GM12892 (cell line): ENCODE data around the gene LMBR1L.
"Not testable (repeated sequence)": the region's sequence is repeated elsewhere in the genome, so short reads cannot be mapped to it uniquely, and the experiment has no call there.

ENCODE experiments used
- DNase-seq: peaks from one replicate; pipeline ENCODE4 v3.0.0; 2011; ENCODE audit not compliant: insufficient read length
- FAIRE-seq: peaks from 2 replicates; lab custom pipeline; 2011; peaks lifted over from hg19 to GRCh38; lab: Jason Lieb, UNC
- POLR2A ChIP-seq: IDR thresholded peaks from 2 replicates; pipeline ENCODE4 v1.6.1; 2011; ENCODE audit warnings: low read depth, low read length, control low read depth
- POLR2AphosphoS5 ChIP-seq: IDR thresholded peaks from 2 replicates; pipeline ENCODE4 v1.6.1; 2011; ENCODE audit warnings: low read depth, low read length, control low read depth
- TAF1 ChIP-seq: IDR thresholded peaks from 2 replicates; pipeline ENCODE4 v1.6.1; 2011; ENCODE audit warnings: low read depth, mild to moderate bottlenecking, control low read depth, low read length, borderline replicate concordance

Gene LMBR1L

DNA sequence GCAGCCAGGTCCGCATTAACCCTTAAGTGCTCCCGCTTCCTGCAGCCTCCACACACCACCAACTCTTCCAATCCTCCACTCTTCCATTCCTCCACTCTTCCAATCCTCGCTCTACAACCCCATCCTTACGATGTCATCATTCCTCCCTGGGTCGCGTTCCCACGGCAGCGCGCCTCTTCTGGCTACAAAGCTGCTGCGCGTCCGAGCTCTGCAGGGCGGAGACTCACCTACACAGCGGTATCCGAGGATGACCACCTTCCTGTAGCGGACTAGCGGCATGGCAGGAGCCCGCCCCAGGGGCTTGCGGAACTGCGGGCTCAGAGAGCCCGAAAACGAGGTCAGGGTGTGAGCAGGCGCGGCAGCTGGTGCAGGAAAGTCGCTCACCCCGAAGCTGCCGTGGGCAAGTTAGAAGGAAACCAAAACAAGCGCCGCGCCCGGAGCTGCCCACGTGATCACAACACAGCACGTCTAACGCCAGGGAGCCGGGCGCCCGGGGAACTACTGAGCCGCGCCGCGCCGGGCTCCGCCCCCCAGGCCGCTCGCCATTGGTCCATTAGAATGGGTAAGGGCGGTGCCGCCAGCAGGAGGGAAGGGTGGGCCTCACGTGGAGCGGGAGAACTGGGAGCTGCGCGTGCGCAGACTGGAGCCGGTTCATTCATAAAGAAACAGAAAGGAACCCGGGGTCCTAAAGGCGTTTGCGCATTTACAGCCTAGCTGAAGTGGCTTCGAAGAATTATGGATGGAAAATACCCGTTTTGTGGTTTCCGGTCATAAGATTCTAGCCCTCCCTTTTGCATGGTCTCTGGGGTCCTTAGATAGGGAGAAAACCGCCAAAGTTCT, 40.9 kb downstream of the LMBR1L start, which contains the start of gene RHEBL1:
TSS of gene RHEBL1 (minus strand) at position 473 of the 840 bp plus-strand sequence. CDS start at position 279, 194 bp downstream.
- TF ChIP-seq TAF1 (0 out of 2 replicates have a peak, but pooled peaks have one; percentile 24), POLR2A (peak; percentile 51; the same call in 1 of the 2 replicates), POLR2AphosphoS5 (no peak; the same call in 1 of the 2 replicates)
- FAIRE-seq (peak; percentile 91), DNase-seq (peak; percentile 96)

DNA sequence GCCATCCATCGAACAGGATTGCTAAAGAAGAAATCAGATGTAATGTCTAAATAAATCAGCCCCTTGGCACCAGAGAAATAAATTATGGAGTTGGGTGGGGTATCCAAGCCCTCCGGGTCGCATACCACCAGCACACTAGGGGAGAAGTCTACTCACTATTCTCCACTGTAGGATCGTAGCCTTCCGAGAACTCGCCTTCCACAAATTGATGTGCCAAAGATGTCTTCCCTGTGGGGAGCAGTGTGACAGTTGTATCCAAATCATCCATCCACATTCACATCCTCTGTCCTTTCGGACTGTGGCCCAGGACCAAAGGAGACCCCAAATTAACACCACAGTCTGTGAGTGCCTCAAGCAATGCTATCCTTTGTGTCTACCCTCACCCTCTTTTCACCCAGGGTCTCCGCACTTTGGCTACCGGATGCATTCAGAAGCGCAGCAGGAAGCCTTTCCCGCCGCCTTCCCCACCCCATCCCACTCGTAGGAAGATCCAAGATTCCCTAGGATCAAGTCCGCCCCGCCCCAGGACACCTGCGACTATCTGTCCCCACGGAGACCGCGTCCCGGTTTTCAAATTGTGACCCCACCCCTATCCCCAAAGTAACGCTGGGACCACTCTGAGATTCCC, 41.7 kb downstream of the LMBR1L start:
- TF ChIP-seq POLR2A (no peak), TAF1 (no peak), POLR2AphosphoS5 (no peak)
- no peak for DNase-seq
- FAIRE-seq = no peak

DNA sequence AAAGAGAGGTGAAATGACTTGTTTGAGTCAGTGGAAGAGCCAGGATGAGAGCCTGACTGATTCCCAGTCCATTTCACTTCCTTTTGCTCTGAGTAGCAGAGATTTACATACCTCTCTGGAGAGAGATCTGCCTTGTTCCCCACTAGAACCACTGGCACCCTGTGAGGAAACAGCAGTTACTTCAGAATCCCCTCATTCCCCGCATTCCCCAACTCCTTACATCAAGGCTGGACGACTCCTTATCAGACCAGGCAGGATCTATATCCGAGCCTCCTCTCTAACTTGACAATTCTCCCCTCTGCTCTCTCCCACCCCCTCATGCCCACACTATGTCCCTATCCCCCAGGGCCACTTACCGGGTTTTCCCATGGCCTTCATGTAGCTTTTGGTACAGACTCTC, 44.5 kb downstream of the LMBR1L start:
- TF ChIP-seq POLR2AphosphoS5 (no peak), POLR2A (no peak), TAF1 (no peak)
- DNase-seq (no peak), FAIRE-seq (no peak)

DNA sequence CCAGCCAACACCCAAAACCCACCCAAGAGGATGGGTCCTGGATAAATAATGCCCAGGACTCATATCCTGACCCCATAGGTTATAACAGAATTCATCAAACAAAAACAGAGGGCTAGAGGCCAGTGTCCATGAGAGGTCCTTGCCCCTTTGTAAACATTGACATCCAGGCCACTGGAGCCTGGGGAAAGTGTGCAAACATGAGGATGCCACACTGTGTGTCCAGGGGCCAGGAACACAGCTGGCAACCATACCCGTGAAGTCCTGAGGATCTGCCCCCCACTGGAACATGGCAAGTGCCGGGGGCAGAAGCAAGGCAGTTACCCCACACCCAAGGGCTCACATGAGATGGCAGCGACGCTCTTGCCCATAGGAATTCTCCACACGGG, 45.9 kb downstream of the LMBR1L start:
- FAIRE-seq = no peak
- no peak for DNase-seq
- TF ChIP-seq POLR2A = no peak
- TF ChIP-seq TAF1 = no peak
- TF ChIP-seq POLR2AphosphoS5 = no peak

DNA sequence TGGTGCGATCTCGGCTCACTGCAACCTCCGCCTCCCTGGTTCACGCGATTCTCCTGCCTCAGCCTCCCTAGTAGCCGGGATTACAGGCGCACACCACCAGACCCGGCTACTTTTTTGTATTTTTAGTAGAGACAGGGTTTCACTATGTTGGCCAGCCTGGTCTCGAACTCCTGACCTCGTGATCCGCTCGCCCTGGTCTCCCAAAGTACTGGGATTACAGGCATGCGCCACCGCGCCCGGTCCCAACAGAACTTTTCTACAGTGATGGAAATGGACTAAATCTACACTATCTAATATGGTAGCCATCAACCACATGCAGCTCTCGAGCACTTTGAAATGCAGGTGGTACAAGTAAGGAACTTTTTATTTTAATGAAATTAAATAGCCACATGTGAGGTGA, 48.7 kb downstream of the LMBR1L start:
- not testable (repeated sequence) for DNase-seq, FAIRE-seq

DNA sequence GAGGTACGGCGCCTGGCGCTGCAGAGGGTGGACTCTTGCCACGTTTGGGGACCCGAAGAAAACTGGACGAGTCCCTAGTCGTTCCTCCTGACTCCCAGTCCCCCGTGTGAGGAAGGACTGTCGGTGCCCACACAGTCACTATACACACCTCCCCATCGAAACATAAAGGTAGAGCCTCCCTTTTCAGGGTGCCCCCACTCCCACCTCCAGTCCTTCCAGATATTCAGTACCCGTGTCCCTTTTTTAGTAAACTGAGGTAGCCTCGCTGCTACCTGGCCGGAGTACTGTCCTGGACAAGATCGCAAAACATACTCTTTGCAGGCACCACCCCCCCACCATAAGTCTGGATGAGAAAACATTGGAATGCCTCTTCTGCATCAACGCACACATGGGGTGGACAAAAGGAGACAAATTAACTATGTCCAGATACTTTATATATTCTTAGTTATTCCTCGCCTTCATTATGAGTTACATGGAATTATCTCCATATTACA, 49.4 kb downstream of the LMBR1L start:
- no peak for FAIRE-seq
- TF ChIP-seq TAF1 = no peak
- no peak for TF ChIP-seq POLR2AphosphoS5
- TF ChIP-seq POLR2A = no peak
- no peak for DNase-seq

DNA sequence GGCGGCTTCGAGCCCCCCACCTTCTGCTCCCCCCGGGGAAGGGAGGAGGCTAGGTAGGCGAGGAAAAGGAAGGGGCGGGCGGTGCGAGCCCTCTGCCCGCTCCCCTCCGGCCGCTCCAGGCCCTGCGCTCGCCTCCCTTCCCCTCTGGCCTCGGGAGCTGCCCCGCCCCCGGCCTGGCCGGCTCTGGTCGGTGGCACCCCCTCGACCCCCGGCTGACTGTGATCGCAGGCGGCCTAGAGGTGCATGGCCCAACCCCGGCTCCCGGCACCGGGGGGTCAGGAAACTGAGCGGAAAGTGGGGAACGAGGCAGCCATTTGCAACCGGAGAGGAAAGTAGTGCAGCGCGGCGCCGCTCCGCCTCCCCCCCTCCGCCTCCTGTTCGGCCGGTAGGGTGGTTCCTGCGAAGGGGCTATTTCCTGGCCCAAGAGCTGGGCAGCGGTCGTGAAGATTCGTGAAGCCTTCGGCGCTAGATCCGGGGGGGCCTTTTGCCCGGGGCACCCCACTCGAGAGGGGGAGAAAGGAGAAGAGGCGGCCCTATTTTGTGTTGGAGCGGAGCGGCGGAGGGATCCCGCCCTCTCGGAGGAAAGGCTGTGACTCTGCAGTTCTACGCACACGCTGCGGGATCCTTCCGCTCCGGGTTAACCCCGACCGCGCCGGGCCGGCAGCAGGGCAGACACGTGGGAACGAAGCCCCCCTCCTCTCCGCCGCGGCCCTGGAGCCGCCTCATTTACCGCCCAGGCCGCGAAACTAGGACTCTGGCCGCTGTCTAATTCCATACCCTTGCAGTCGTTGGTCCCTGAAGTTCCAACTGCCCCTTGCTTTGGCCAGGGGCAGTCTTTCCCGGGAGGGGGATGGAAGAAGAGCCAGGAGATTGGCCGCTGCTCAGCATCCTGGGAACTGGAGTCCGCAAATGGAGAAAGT, 50.1 kb downstream of the LMBR1L start, which contains the start of gene KMT2D:
TSS of gene KMT2D (minus strand) at position 558 of the 920 bp plus-strand sequence. CDS start 5,470 bp downstream, outside the sequence.
- peak; percentile 65 for FAIRE-seq
- peak; percentile 94 for DNase-seq
- TF ChIP-seq TAF1 (peak; percentile 76; the same call in 1 of the 2 replicates), POLR2A (peak; percentile 79; the same call in 1 of the 2 replicates), POLR2AphosphoS5 (peak; percentile 65; the same call in 1 of the 2 replicates)

DNA sequence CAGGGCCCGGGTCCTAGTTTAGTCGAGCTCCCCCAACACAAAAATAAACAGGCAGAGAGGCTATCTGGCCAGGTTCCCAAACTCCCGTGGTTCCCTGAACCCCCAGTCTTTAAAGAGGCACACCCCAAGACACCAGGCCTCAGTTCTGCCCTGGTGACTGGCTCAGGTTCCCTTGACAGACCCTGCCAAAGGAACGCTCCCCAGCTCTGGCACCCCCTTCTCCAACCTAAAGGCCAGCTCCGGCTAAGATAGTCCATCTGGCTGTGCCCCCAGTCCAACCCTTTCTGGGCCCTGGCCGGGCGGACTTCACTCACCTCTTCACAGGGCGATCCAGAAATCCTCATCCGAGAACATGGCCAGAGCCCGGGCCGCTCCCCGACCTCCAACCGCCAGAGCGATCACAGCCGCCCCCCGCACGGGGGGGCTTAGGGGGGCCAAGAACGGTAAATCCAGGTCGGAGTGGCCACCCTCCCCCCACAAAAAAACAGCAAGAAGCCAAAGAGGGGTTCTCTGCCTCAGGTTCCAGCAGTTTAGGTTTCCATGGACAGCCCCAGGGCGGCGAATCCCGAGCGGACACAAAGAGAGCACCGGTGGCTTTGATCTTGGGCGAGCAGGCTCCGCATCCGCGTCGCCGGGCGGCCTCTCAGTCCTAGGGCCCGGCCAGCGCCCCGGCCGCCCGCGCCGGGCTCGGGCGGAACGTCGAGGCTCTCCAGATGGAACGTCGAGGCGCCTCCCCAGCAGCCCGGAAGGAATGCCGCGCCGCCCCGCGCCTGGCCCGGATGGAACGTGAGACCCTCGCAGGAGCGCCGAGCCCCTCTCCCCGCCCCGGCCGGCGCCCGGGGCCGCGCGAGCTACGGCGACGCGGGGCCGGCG, 51.1 kb downstream of the LMBR1L start:
- no peak for DNase-seq
- FAIRE-seq = no peak
- TF ChIP-seq TAF1 (no peak), POLR2AphosphoS5 (no peak), POLR2A (no peak)

DNA sequence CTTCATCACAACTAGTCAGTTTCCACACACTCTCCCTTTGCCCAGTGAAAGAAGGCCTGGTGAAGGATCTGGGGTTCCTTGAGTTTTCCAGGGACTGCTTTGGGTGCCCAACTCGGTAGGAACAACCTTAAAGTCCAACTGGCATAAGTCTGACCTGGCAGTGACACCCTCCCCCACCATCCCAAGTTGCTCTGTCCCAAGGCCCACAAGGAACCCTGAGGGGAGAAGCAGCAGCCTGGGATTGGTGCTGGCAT, 51.7 kb downstream of the LMBR1L start:
- no peak for FAIRE-seq
- TF ChIP-seq TAF1 = no peak
- no peak for TF ChIP-seq POLR2AphosphoS5
- no peak for TF ChIP-seq POLR2A
- DNase-seq = no peak
